Loucy (cell line): ENCODE results near the gene MACO1.

Experiments
- H2AFZ ChIP-seq: fragments of 200-600 bp; sonication (generic); 2 replicates; pipeline ENCODE4 v1.6.0; 2016; ENCODE audit warnings: antibody characterized with exemption, mild to moderate bottlenecking, low read length, moderate library complexity
- H3F3A ChIP-seq: fragments of 200-600 bp; 2 replicates; pipeline ENCODE4 v1.6.0; 2016; ENCODE audit warnings: antibody characterized with exemption, low read depth, mild to moderate bottlenecking
- H3K27me3 ChIP-seq: fragments of 200-600 bp; sonication (generic); 2 replicates; pipeline ENCODE4 v1.6.1; 2014; ENCODE audit warnings: low read length, mild to moderate bottlenecking; ENCODE audit not compliant: insufficient read depth, poor library complexity, severe bottlenecking
- H3K36me3 ChIP-seq: fragments of 200-600 bp; sonication (generic); 2 replicates; pipeline ENCODE4 v1.6.1; 2016; ENCODE audit warnings: low read length; ENCODE audit not compliant: insufficient read depth
- H3K4me1 ChIP-seq: fragments of 200-600 bp; sonication (generic); 2 replicates; pipeline ENCODE4 v1.5.1; 2014; ENCODE audit warnings: low read length, mild to moderate bottlenecking; ENCODE audit not compliant: insufficient read depth, poor library complexity, severe bottlenecking
- H3K4me2 ChIP-seq: fragments of 200-600 bp; sonication (generic); 2 replicates; pipeline ENCODE4 v1.6.0; 2014; ENCODE audit warnings: antibody characterized with exemption, low read length, low read depth, mild to moderate bottlenecking; ENCODE audit not compliant: poor library complexity, severe bottlenecking
- H3K4me3 ChIP-seq: fragments of 200-600 bp; sonication (generic); 2 replicates; pipeline ENCODE4 v1.5.1; 2014; ENCODE audit warnings: low read length, mild to moderate bottlenecking, mixed read lengths; ENCODE audit not compliant: poor library complexity, severe bottlenecking
- H3K79me2 ChIP-seq: fragments of 200-600 bp; sonication (generic); 2 replicates; pipeline ENCODE4 v1.6.1; 2014; ENCODE audit warnings: low read length; ENCODE audit not compliant: insufficient read depth
- H3K9ac ChIP-seq: fragments of 200-600 bp; sonication (generic); 2 replicates; pipeline ENCODE4 v1.6.0; 2014; ENCODE audit warnings: mild to moderate bottlenecking, low read depth, low read length, moderate library complexity; ENCODE audit not compliant: poor library complexity, severe bottlenecking
- H3K9me2 ChIP-seq: fragments of 200-600 bp; sonication (generic); replicated peaks from 2 replicates; pipeline ENCODE4 v1.6.1; 2016; ENCODE audit warnings: low read depth, low read length, mixed read lengths
- H3K9me3 ChIP-seq: fragments of 200-600 bp; sonication (generic); 2 replicates; pipeline ENCODE4 v1.6.1; 2014; ENCODE audit warnings: mild to moderate bottlenecking, antibody characterized with exemption, low read length, low read depth; ENCODE audit not compliant: insufficient read depth
- H4K20me1 ChIP-seq: fragments of 200-600 bp; sonication (generic); 2 replicates; pipeline ENCODE4 v1.6.0; 2014; ENCODE audit warnings: antibody characterized with exemption, low read length, mild to moderate bottlenecking; ENCODE audit not compliant: insufficient read depth, poor library complexity, severe bottlenecking
- EZH2phosphoT487 ChIP-seq: fragments of 200-600 bp; IDR thresholded peaks from 2 replicates; pipeline ENCODE4 v1.6.1; 2018; ENCODE audit warnings: antibody characterized with exemption, mild to moderate bottlenecking, moderate library complexity, borderline replicate concordance
- TF ChIP-seq, protein P1 (sequence below): fragments of 200-600 bp; sonication (generic); conservative IDR thresholded peaks from 2 replicates; pipeline ENCODE4 v1.5.1; 2014; ENCODE audit warnings: mild to moderate bottlenecking, antibody characterized with exemption, low read length

Gene MACO1

DNA sequence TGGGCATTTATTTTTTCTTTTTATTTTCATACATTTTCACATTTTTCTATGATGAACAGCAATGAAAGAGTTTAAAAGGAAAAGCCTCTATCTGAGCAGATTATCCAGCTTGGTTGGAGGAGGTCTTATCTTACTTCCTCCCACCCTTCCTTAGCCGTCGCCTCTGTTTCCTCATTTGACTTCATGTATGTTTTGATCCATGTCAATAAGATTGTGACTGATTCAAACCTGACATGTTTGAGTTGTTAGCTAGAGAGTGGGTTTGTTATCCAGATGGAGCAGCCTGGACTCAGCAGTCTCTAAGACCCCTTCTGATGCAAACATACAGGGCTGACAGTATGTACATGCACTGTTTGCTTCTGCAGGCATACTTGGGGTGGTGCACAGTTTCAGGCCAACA is 31.2 kb downstream of the MACO1 start:
- Histone ChIP-seq H3K4me2 (no peak overlapping the region), H4K20me1 (peaks cover 6% of the 10 kb centered on the region), H2AFZ (no peak overlapping the region), H3K27me3 (no peaks in the 10 kb centered on the region), H3K9me2 (no peaks in the 10 kb centered on the region), H3F3A (no peaks in the 10 kb centered on the region), H3K4me1 (peaks cover 5% of the 10 kb centered on the region), H3K36me3 (peaks cover 40% of the 10 kb centered on the region; the same call in 1 of the 2 replicates), H3K9ac (no peak overlapping the region), H3K9me3 (no peaks in the 10 kb centered on the region; the same call in 1 of the 2 replicates), H3K4me3 (no peak overlapping the region), H3K79me2 (peaks cover 13% of the 10 kb centered on the region; the same call in 1 of the 2 replicates)
- TF ChIP-seq, protein P1, sequence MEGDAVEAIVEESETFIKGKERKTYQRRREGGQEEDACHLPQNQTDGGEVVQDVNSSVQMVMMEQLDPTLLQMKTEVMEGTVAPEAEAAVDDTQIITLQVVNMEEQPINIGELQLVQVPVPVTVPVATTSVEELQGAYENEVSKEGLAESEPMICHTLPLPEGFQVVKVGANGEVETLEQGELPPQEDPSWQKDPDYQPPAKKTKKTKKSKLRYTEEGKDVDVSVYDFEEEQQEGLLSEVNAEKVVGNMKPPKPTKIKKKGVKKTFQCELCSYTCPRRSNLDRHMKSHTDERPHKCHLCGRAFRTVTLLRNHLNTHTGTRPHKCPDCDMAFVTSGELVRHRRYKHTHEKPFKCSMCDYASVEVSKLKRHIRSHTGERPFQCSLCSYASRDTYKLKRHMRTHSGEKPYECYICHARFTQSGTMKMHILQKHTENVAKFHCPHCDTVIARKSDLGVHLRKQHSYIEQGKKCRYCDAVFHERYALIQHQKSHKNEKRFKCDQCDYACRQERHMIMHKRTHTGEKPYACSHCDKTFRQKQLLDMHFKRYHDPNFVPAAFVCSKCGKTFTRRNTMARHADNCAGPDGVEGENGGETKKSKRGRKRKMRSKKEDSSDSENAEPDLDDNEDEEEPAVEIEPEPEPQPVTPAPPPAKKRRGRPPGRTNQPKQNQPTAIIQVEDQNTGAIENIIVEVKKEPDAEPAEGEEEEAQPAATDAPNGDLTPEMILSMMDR = no peak
- no peak for TF ChIP-seq EZH2phosphoT487

DNA sequence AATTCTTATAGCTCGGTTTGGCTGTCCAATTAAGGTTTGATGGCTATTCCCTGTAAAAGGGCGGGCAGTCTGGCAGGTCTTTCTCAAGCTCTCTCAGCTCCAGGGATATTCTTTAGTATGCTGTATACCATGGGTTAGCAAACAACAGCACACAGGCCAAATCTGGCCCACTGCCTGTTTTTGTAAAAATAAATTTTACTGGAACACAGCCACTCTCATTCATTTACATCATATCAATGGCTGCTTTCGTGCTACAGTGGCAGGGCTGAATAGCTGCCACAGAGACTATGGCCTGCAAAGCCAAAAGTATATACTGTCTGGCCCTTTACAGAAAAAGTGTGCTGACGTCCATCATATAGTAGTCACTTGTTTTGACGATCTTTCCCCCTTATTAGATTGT is 32.0 kb downstream of the MACO1 start:
- no peak overlapping the region for H3K4me3 ChIP-seq
- H4K20me1 ChIP-seq = peaks cover 6% of the 10 kb centered on the region
- no peaks in the 10 kb centered on the region for H3K27me3 ChIP-seq
- TF ChIP-seq, protein P1 = no peak
- no peak for TF ChIP-seq EZH2phosphoT487
- peaks cover 5% of the 10 kb centered on the region for H3K4me1 ChIP-seq
- no peaks in the 10 kb centered on the region; the same call in 1 of the 2 replicates for H3K9me3 ChIP-seq
- no peak overlapping the region for H2AFZ ChIP-seq
- H3K36me3 ChIP-seq = peaks cover 33% of the 10 kb centered on the region; the same call in 1 of the 2 replicates
- no peaks in the 10 kb centered on the region for H3F3A ChIP-seq
- no peak overlapping the region for H3K9ac ChIP-seq
- H3K4me2 ChIP-seq = no peak overlapping the region
- H3K9me2 ChIP-seq = no peaks in the 10 kb centered on the region
- H3K79me2 ChIP-seq = peaks cover 13% of the 10 kb centered on the region; the same call in 1 of the 2 replicates

DNA sequence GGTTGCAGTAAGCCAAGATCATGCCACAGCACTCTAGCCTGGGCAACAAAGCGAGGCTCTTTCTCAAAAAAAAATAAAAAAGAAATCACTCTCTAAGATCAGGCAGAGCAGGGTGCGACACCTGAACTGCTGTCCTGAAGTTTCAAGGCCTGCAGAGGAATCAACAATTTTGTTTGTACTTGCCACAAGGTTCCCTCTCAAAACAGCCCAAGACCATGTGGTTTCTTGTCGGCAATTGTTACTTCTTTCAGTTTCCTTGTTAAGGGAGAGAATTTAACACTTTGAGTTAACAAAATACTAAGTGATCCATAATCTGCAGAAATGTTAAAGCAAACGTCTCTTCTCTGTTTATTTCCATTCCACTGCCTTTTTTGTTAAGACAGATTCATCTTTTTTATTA is 36.5 kb downstream of the MACO1 start:
- TF ChIP-seq, protein P1 = no peak
- no peak for TF ChIP-seq EZH2phosphoT487
- peaks cover 23% of the 10 kb centered on the region; the same call in 1 of the 2 replicates for H3K79me2 ChIP-seq

More for the DNA sequence above, 36.5 kb downstream of the MACO1 start:
- H4K20me1 ChIP-seq = peaks cover 11% of the 10 kb centered on the region
- H3F3A ChIP-seq = no peaks in the 10 kb centered on the region
- no peak overlapping the region for H2AFZ ChIP-seq
- H3K9ac ChIP-seq = no peak overlapping the region
- H3K36me3 ChIP-seq = peaks cover 11% of the 10 kb centered on the region; the same call in 1 of the 2 replicates
- H3K4me1 ChIP-seq = peaks cover under 1% of the 10 kb centered on the region
- H3K9me3 ChIP-seq = no peaks in the 10 kb centered on the region; the same call in 1 of the 2 replicates
- H3K9me2 ChIP-seq = no peaks in the 10 kb centered on the region
- no peak overlapping the region for H3K4me3 ChIP-seq
- no peaks in the 10 kb centered on the region for H3K27me3 ChIP-seq
- no peak overlapping the region for H3K4me2 ChIP-seq
